Loucy (cell line): ENCODE results near the gene FAM3C.

ENCODE experiments used
- H2AFZ ChIP-seq: fragments of 200-600 bp; sonication (generic); 2 replicates; pipeline ENCODE4 v1.6.0; 2016; ENCODE audit warnings: antibody characterized with exemption, mild to moderate bottlenecking, low read length, moderate library complexity
- H3F3A ChIP-seq: fragments of 200-600 bp; 2 replicates; pipeline ENCODE4 v1.6.0; 2016; ENCODE audit warnings: antibody characterized with exemption, low read depth, mild to moderate bottlenecking
- H3K27me3 ChIP-seq: fragments of 200-600 bp; sonication (generic); 2 replicates; pipeline ENCODE4 v1.6.1; 2014; ENCODE audit warnings: low read length, mild to moderate bottlenecking; ENCODE audit not compliant: insufficient read depth, poor library complexity, severe bottlenecking
- H3K36me3 ChIP-seq: fragments of 200-600 bp; sonication (generic); 2 replicates; pipeline ENCODE4 v1.6.1; 2016; ENCODE audit warnings: low read length; ENCODE audit not compliant: insufficient read depth
- H3K4me1 ChIP-seq: fragments of 200-600 bp; sonication (generic); 2 replicates; pipeline ENCODE4 v1.5.1; 2014; ENCODE audit warnings: low read length, mild to moderate bottlenecking; ENCODE audit not compliant: insufficient read depth, poor library complexity, severe bottlenecking
- H3K4me2 ChIP-seq: fragments of 200-600 bp; sonication (generic); 2 replicates; pipeline ENCODE4 v1.6.0; 2014; ENCODE audit warnings: antibody characterized with exemption, low read length, low read depth, mild to moderate bottlenecking; ENCODE audit not compliant: poor library complexity, severe bottlenecking
- H3K4me3 ChIP-seq: fragments of 200-600 bp; sonication (generic); 2 replicates; pipeline ENCODE4 v1.5.1; 2014; ENCODE audit warnings: low read length, mild to moderate bottlenecking, mixed read lengths; ENCODE audit not compliant: poor library complexity, severe bottlenecking
- H3K79me2 ChIP-seq: fragments of 200-600 bp; sonication (generic); 2 replicates; pipeline ENCODE4 v1.6.1; 2014; ENCODE audit warnings: low read length; ENCODE audit not compliant: insufficient read depth
- H3K9ac ChIP-seq: fragments of 200-600 bp; sonication (generic); 2 replicates; pipeline ENCODE4 v1.6.0; 2014; ENCODE audit warnings: mild to moderate bottlenecking, low read depth, low read length, moderate library complexity; ENCODE audit not compliant: poor library complexity, severe bottlenecking
- H3K9me2 ChIP-seq: fragments of 200-600 bp; sonication (generic); replicated peaks from 2 replicates; pipeline ENCODE4 v1.6.1; 2016; ENCODE audit warnings: low read depth, low read length, mixed read lengths
- H3K9me3 ChIP-seq: fragments of 200-600 bp; sonication (generic); 2 replicates; pipeline ENCODE4 v1.6.1; 2014; ENCODE audit warnings: mild to moderate bottlenecking, antibody characterized with exemption, low read length, low read depth; ENCODE audit not compliant: insufficient read depth
- H4K20me1 ChIP-seq: fragments of 200-600 bp; sonication (generic); 2 replicates; pipeline ENCODE4 v1.6.0; 2014; ENCODE audit warnings: antibody characterized with exemption, low read length, mild to moderate bottlenecking; ENCODE audit not compliant: insufficient read depth, poor library complexity, severe bottlenecking
- EZH2phosphoT487 ChIP-seq: fragments of 200-600 bp; IDR thresholded peaks from 2 replicates; pipeline ENCODE4 v1.6.1; 2018; ENCODE audit warnings: antibody characterized with exemption, mild to moderate bottlenecking, moderate library complexity, borderline replicate concordance
- TF ChIP-seq, protein P1 (sequence below): fragments of 200-600 bp; sonication (generic); conservative IDR thresholded peaks from 2 replicates; pipeline ENCODE4 v1.5.1; 2014; ENCODE audit warnings: mild to moderate bottlenecking, antibody characterized with exemption, low read length

The FAM3C gene

GRCh38 chr7:121303422-121304101, 92.5 kb downstream of the FAM3C start:
- H3K36me3 ChIP-seq: no peaks in the 10 kb centered on the region
- no peak overlapping the region for H3K4me3 ChIP-seq
- H3K79me2 ChIP-seq: no peaks in the 10 kb centered on the region
- TF ChIP-seq, protein P1, sequence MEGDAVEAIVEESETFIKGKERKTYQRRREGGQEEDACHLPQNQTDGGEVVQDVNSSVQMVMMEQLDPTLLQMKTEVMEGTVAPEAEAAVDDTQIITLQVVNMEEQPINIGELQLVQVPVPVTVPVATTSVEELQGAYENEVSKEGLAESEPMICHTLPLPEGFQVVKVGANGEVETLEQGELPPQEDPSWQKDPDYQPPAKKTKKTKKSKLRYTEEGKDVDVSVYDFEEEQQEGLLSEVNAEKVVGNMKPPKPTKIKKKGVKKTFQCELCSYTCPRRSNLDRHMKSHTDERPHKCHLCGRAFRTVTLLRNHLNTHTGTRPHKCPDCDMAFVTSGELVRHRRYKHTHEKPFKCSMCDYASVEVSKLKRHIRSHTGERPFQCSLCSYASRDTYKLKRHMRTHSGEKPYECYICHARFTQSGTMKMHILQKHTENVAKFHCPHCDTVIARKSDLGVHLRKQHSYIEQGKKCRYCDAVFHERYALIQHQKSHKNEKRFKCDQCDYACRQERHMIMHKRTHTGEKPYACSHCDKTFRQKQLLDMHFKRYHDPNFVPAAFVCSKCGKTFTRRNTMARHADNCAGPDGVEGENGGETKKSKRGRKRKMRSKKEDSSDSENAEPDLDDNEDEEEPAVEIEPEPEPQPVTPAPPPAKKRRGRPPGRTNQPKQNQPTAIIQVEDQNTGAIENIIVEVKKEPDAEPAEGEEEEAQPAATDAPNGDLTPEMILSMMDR: no peak
- no peak for TF ChIP-seq EZH2phosphoT487
- H4K20me1 ChIP-seq: no peaks in the 10 kb centered on the region
- no peak overlapping the region for H2AFZ ChIP-seq
- no peaks in the 10 kb centered on the region for H3K9me3 ChIP-seq
- H3F3A ChIP-seq: no peaks in the 10 kb centered on the region
- no peak overlapping the region for H3K9ac ChIP-seq
- no peak overlapping the region for H3K4me2 ChIP-seq
- H3K9me2 ChIP-seq: no peaks in the 10 kb centered on the region
- H3K27me3 ChIP-seq: no peaks in the 10 kb centered on the region
- H3K4me1 ChIP-seq: no peaks in the 10 kb centered on the region

- Histone ChIP-seq H3K4me2 (no peak overlapping the region), H3K9me2 (no peaks in the 10 kb centered on the region), H3K79me2 (no peaks in the 10 kb centered on the region), H3K36me3 (no peaks in the 10 kb centered on the region), H3K4me3 (no peak overlapping the region), H3F3A (no peaks in the 10 kb centered on the region), H3K9me3 (no peaks in the 10 kb centered on the region), H3K27me3 (no peaks in the 10 kb centered on the region), H4K20me1 (no peaks in the 10 kb centered on the region), H3K4me1 (no peaks in the 10 kb centered on the region), H2AFZ (no peak overlapping the region), H3K9ac (no peak overlapping the region)
- TF ChIP-seq, protein P1: no peak
- no peak for TF ChIP-seq EZH2phosphoT487
These were observed 93.8 kb downstream of the FAM3C start for GRCh38 chr7:121302214-121302745.

- no peak for TF ChIP-seq EZH2phosphoT487
- TF ChIP-seq, protein P1: no peak
- no peak overlapping the region for H2AFZ ChIP-seq
These were observed 94.5 kb downstream of the FAM3C start for GRCh38 chr7:121301446-121302213.

More at GRCh38 chr7:121301446-121302213, 94.5 kb downstream of the FAM3C start:
- Histone ChIP-seq H3K9ac (no peak overlapping the region), H3K36me3 (no peaks in the 10 kb centered on the region), H3K4me3 (no peak overlapping the region), H3F3A (no peaks in the 10 kb centered on the region), H3K79me2 (no peaks in the 10 kb centered on the region), H3K27me3 (no peaks in the 10 kb centered on the region), H3K4me2 (no peak overlapping the region), H3K9me2 (no peaks in the 10 kb centered on the region), H3K9me3 (no peaks in the 10 kb centered on the region), H4K20me1 (no peaks in the 10 kb centered on the region), H3K4me1 (no peaks in the 10 kb centered on the region)
